GM18508 (cell line): Measurements from ENCODE around the gene TTLL6.

Experiments
- ATAC-seq: cut with Tn5 transposase; IDR thresholded peaks from one replicate; pipeline ENCODE4 v1.9.1; 2021; ENCODE audit warnings: moderate number of reproducible peaks; ENCODE audit not compliant: insufficient read depth, unreplicated experiment

Gene TTLL6

GRCh38 chr17:48746916-48747444, 70.0 kb downstream of the TTLL6 start:
- ATAC-seq = no peak

- no peak for ATAC-seq
These were observed 71.4 kb downstream of the TTLL6 start for GRCh38 chr17:48745381-48746275.

GRCh38 chr17:48740537-48740936, 76.5 kb downstream of the TTLL6 start:
- ATAC-seq = no peak

GRCh38 chr17:48738803-48739526, 78.1 kb downstream of the TTLL6 start:
- no peak for ATAC-seq

- ATAC-seq = no peak
These were observed 78.6 kb downstream of the TTLL6 start for GRCh38 chr17:48738424-48738802.

- no peak for ATAC-seq
These were observed 79.5 kb downstream of the TTLL6 start for GRCh38 chr17:48737330-48738043.

- no peak for ATAC-seq
These were observed 82.0 kb downstream of the TTLL6 start for GRCh38 chr17:48735062-48735351.

GRCh38 chr17:48734333-48735061, 82.5 kb downstream of the TTLL6 start:
- no peak for ATAC-seq

- no peak for ATAC-seq
These were observed 83.2 kb downstream of the TTLL6 start for GRCh38 chr17:48733632-48734328.

GRCh38 chr17:48732688-48733629, 84.1 kb downstream of the TTLL6 start:
- ATAC-seq = no peak

- ATAC-seq = no peak
These were observed 85.7 kb downstream of the TTLL6 start for GRCh38 chr17:48731355-48731754.

- no peak for ATAC-seq
These were observed 86.8 kb downstream of the TTLL6 start for GRCh38 chr17:48730240-48730550.

GRCh38 chr17:48729335-48730239, 87.4 kb downstream of the TTLL6 start:
- no peak for ATAC-seq

- ATAC-seq = no peak
These were observed 88.5 kb downstream of the TTLL6 start, which contains the start of gene HOXB13 for GRCh38 chr17:48728232-48729231. Gene HOXB13, minus strand, starts transcription at chr17:48728750. Its CDS starts 157 bp downstream, at chr17:48728593.

- ATAC-seq = no peak
These were observed 89.4 kb downstream of the TTLL6 start for GRCh38 chr17:48727415-48728175.

GRCh38 chr17:48726916-48727286, 90.1 kb downstream of the TTLL6 start:
- no peak for ATAC-seq
